ENCODE data around the gene PPP1R15B. TPM values are rescaled to one million over a fixed set of nuclear protein-coding genes. Genes with fewer than 3 reads are reported as not detected.

Gene PPP1R15B
- total RNA-seq, 4 donors from 2014 or later, result 29.5 to 42.3 (median 34.0) TPM

- Histone ChIP-seq H3K36me3 (peaks cover 0 to 85% (median 12%) of the 10 kb centered on the region in 3 donors), H3K4me3 (no peak overlapping the region), H3K27me3 (no peaks in the 10 kb centered on the region), H3K4me1 (peaks cover 30 to 100% (median 60%) of the 10 kb centered on the region in 3 donors), H3K9me3 (no peaks in the 10 kb centered on the region), H3K27ac (peak overlapping the region; percentile 80 to 93 (median 90))
- no peak for DNase-seq
- no peak for TF ChIP-seq POLR2A (IDR thresholded peaks at IDR 0.05)
- no peak for TF ChIP-seq CTCF (IDR thresholded peaks at IDR 0.05)
- intact Hi-C loops (cut with DNase I), result no loop called here
- 69 to 79% methylated on average over 6 of the region's 6 CpGs for WGBS, 2 donors
Observed at GRCh38 chr1:204441558-204441957, 29.9 kb upstream of the PPP1R15B start.

GRCh38 chr1:204439621-204440375 is 28.2 kb upstream of the PPP1R15B start:
- intact Hi-C loops (cut with DNase I), result no loop called here
- Histone ChIP-seq H3K36me3 (peaks cover 0 to 78% (median 12%) of the 10 kb centered on the region in 3 donors), H3K27me3 (no peaks in the 10 kb centered on the region), H3K27ac (peak overlapping the region; percentile 81 to 89 (median 86)), H3K9me3 (no peaks in the 10 kb centered on the region), H3K4me3 (no peak overlapping the region), H3K4me1 (peaks cover 29 to 100% (median 71%) of the 10 kb centered on the region in 3 donors)
- DNase-seq, result no peak
- WGBS, 2 donors, result 60 to 75% methylated on average over 11 to 12 of the region's 13 CpGs
- TF ChIP-seq POLR2A (IDR thresholded peaks at IDR 0.05), result no peak
- no peak for TF ChIP-seq CTCF (IDR thresholded peaks at IDR 0.05)

DNA sequence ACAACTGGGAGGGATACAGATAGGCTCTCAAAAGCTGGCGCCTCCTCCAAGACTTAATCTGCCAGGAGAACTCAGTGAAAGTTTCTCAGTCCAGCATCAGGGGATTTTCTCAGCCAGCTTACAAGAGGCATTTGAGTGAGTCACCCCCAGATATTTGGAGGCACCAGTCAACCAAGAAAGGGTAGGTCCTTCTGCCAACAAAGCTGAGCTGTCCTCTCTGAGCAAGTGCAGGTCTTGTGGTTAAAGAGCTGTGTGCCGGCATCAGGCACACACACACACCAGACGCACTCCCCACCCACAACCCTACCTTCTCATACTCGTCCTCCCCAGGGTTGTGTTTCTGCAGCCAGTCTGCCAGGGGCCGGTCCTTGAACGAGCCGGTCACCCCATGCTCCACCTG is 27.0 kb upstream of the PPP1R15B start:
- Histone ChIP-seq H3K4me1 (peaks cover 29 to 97% (median 62%) of the 10 kb centered on the region in 3 donors), H3K4me3 (no peak overlapping the region), H3K27me3 (no peaks in the 10 kb centered on the region), H3K27ac (peak overlapping the region; percentile 81 to 89 (median 86)), H3K9me3 (no peaks in the 10 kb centered on the region), H3K36me3 (peaks cover 5 to 78% (median 12%) of the 10 kb centered on the region in 3 donors)
- intact Hi-C loops (cut with DNase I), result no loop called here
- no peak for DNase-seq
- 13 to 35% methylated on average over 7 of the region's 7 CpGs for WGBS, 2 donors
- TF ChIP-seq POLR2A (IDR thresholded peaks at IDR 0.05), result no peak
- no peak for TF ChIP-seq CTCF (IDR thresholded peaks at IDR 0.05)

- H3K27ac ChIP-seq, result peak overlapping the region; percentile 81 to 89 (median 86)
- 71 to 72% methylated on average over 8 of the region's 8 CpGs for WGBS, 2 donors
- no peaks in the 10 kb centered on the region for H3K27me3 ChIP-seq
- no peak for DNase-seq
- H3K36me3 ChIP-seq, result peaks cover 11 to 78% (median 15%) of the 10 kb centered on the region in 3 donors
- no peaks in the 10 kb centered on the region for H3K9me3 ChIP-seq
- no peak overlapping the region for H3K4me3 ChIP-seq
- intact Hi-C loops (cut with DNase I), result no loop called here
- TF ChIP-seq CTCF (IDR thresholded peaks at IDR 0.05), result no peak
- TF ChIP-seq POLR2A (IDR thresholded peaks at IDR 0.05), result no peak
- peaks cover 28 to 91% (median 56%) of the 10 kb centered on the region in 3 donors for H3K4me1 ChIP-seq
Observed at GRCh38 chr1:204437796-204438570, 26.4 kb upstream of the PPP1R15B start.

DNA sequence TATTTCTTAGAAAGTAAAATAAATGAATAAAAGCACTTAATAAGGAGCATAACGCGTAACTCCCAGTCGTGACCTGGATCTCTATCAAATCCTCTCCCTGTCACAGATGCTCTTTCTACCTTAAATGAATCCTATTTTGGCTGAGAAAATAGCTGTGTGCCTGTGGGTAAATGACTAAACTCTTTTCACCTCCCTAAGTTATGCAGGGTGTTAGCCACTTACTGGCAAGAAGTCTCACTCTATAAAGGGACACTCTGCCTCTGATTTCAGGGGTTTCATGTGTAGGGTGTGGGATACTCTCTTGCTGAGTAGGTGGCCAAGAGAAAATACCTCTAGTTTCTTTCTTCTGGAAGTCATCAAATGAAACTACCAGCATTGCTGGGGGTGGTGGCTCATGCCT is 24.3 kb upstream of the PPP1R15B start:
- peaks cover 10 to 76% (median 26%) of the 10 kb centered on the region in 3 donors for H3K36me3 ChIP-seq
- WGBS, 2 donors, result 52 to 56% methylated on average over 3 of the region's 3 CpGs
- TF ChIP-seq POLR2A (IDR thresholded peaks at IDR 0.05), result no peak
- no peak for TF ChIP-seq CTCF (IDR thresholded peaks at IDR 0.05)
- H3K4me3 ChIP-seq, result no peak overlapping the region
- peaks cover 20 to 80% (median 52%) of the 10 kb centered on the region in 3 donors for H3K4me1 ChIP-seq
- peak overlapping the region; percentile 32 to 89 (median 72) for H3K27ac ChIP-seq
- no peak for DNase-seq
- intact Hi-C loops (cut with DNase I), result no loop called here
- no peaks in the 10 kb centered on the region for H3K9me3 ChIP-seq
- no peaks in the 10 kb centered on the region for H3K27me3 ChIP-seq

Measured in esophagus squamous epithelium (tissue), 5 donors.